ENCODE results near the gene SH2D6.
A peak's percentile ranks its signal among the peaks of the same experiment; 100 is the strongest.
"Not testable (repeated sequence)": the region's sequence is repeated elsewhere in the genome, so short reads cannot be mapped to it uniquely, and the experiment has no call there.

The SH2D6 gene

GRCh38 chr2:85422072-85422457 lies 3.6 kb downstream of the SH2D6 start:
- DNase-seq = no peak

GRCh38 chr2:85423525-85423924 lies 5.0 kb downstream of the SH2D6 start:
- no peak for DNase-seq

GRCh38 chr2:85425588-85425987 lies 7.1 kb downstream of the SH2D6 start:
- DNase-seq = no peak

- no peak for DNase-seq
Measured at GRCh38 chr2:85427300-85427835, 8.9 kb downstream of the SH2D6 start.

GRCh38 chr2:85428343-85428881 lies 9.9 kb downstream of the SH2D6 start:
- peak; percentile 86 to 91 for DNase-seq

- no peak for DNase-seq
Measured at GRCh38 chr2:85429213-85429923, 10.9 kb downstream of the SH2D6 start.

- DNase-seq = no peak
Measured at GRCh38 chr2:85429924-85430289, 11.4 kb downstream of the SH2D6 start.

GRCh38 chr2:85430752-85431569 lies 12.4 kb downstream of the SH2D6 start:
- DNase-seq = no peak

GRCh38 chr2:85431570-85432205 lies 13.2 kb downstream of the SH2D6 start:
- no peak for DNase-seq

- DNase-seq = no peak
Measured at GRCh38 chr2:85433511-85434089, 15.1 kb downstream of the SH2D6 start.

- no peak for DNase-seq
Measured at GRCh38 chr2:85434696-85435095, 16.2 kb downstream of the SH2D6 start.

- no peak for DNase-seq
Measured at GRCh38 chr2:85435220-85435958, 16.9 kb downstream of the SH2D6 start.

- no peak for DNase-seq
Measured at GRCh38 chr2:85435981-85436835, 17.7 kb downstream of the SH2D6 start.

GRCh38 chr2:85436836-85437487 lies 18.4 kb downstream of the SH2D6 start:
- no peak for DNase-seq

GRCh38 chr2:85437488-85438200 lies 19.1 kb downstream of the SH2D6 start:
- DNase-seq = peak; percentile 90 to 93

GRCh38 chr2:85438201-85439024 lies 19.9 kb downstream of the SH2D6 start:
- peak in 1 of 2 donors; percentile 23 for DNase-seq

- DNase-seq = no peak
Measured at GRCh38 chr2:85439025-85439472, 20.5 kb downstream of the SH2D6 start.

- not testable (repeated sequence) for DNase-seq
Measured at GRCh38 chr2:85439569-85439968, 21.1 kb downstream of the SH2D6 start.

GRCh38 chr2:85439986-85440385 lies 21.5 kb downstream of the SH2D6 start:
- no peak for DNase-seq
